Measurements from ENCODE around the gene C18orf63. TPM values are rescaled to one million over a fixed set of nuclear protein-coding genes. Genes with fewer than 3 reads are reported as not detected.

Gene C18orf63
- not detected for total RNA-seq
- polyA plus RNA-seq (2013, experiment 1 of 2), result not detected
- polyA plus RNA-seq (2013, experiment 2 of 2), result not detected
- total RNA-seq, result 0 to 0.20 (median 0) reads per million in 172 experiments

DNA sequence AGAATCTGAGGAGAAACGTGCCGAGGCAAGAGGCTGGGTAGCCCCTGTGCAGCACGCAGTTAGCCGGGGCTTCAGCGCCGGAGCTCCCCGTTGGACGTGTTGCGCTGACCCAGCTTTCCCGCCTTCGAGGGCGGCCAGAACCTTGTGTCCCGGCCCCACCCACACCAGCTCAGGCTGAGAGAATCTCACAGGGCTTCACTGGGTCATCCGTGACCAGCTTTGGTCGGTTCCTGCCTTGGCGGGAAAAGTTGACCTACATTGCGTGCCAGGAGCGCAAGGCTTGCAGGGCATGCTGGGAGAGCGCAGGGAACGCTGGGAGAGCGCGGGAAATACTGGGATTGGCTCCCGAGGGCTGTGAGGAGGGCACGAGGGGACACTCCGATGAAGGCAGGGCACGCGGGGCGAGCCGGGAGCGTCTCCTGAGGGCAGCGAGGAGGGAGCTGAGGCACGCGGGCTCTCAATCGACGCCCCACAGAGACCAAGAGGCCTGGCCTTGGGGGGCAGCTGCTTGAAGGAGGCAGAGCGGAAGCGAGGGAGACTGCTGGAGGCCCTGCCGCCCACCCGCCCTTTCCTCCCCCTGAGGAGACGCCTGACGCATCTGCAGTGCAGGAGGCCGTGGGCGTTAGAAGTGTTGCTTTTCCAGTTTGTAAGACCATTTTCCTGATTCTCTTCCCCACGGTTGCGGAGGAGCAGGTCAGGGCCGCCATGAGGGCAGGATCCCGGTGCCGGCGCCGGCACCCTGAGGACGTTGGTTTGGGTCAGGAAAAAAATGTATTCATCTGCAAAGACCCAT, at the start of gene C18orf63:
C18orf63 (plus strand) TSS at position 376 of the 793 bp plus-strand sequence. CDS start 2,027 bp downstream, outside the sequence.
- ChIA-PET POLR2A (no interaction called here), CTCF (no interaction called here)
- Mint-ChIP-seq H3K9me3 (no peaks in the 10 kb centered on the region), H3K4me3 (no peak within 1 kb of the TSS), H3K36me3 (ENCODE audit: low read depth) (no peaks in the 10 kb centered on the region), H3K27me3 (peaks cover 9% of the 10 kb centered on the region), H3K27ac (no peak within 1 kb of the TSS), H3K4me1 (ENCODE audit: low read depth) (no peaks in the 10 kb centered on the region)
- ATAC-seq (ENCODE audit: poor library complexity), result no peak
- Histone ChIP-seq H3K4me3 (ENCODE audit: low read length) (no peak within 1 kb of the TSS), H3K27me3 (ENCODE audit: control insufficient read depth in 1 of 2, insufficient read depth in 2 of 2, low read length in 2 of 2) (no peaks in the 10 kb centered on the region), H3K27ac (ENCODE audit: low read depth in 1 of 2, low read length in 2 of 2) (no peak within 1 kb of the TSS), H3K9me3 (ENCODE audit: control insufficient read depth in 1 of 2, insufficient read depth in 1 of 2, low read length in 2 of 2) (peaks cover 0 to 7% of the 10 kb centered on the region in 2 experiments), H3K36me3 (ENCODE audit: insufficient read depth, low read length) (no peaks in the 10 kb centered on the region), H3K4me1 (ENCODE audit: insufficient read depth, low read length) (no peaks in the 10 kb centered on the region)
- TF ChIP-seq, protein P1, sequence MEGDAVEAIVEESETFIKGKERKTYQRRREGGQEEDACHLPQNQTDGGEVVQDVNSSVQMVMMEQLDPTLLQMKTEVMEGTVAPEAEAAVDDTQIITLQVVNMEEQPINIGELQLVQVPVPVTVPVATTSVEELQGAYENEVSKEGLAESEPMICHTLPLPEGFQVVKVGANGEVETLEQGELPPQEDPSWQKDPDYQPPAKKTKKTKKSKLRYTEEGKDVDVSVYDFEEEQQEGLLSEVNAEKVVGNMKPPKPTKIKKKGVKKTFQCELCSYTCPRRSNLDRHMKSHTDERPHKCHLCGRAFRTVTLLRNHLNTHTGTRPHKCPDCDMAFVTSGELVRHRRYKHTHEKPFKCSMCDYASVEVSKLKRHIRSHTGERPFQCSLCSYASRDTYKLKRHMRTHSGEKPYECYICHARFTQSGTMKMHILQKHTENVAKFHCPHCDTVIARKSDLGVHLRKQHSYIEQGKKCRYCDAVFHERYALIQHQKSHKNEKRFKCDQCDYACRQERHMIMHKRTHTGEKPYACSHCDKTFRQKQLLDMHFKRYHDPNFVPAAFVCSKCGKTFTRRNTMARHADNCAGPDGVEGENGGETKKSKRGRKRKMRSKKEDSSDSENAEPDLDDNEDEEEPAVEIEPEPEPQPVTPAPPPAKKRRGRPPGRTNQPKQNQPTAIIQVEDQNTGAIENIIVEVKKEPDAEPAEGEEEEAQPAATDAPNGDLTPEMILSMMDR (IDR thresholded peaks at IDR 0.05), result no peak
- intact Hi-C loops (cut with DNase I, micrococcal nuclease), result no loop called here
- no peak for DNase-seq

GRCh38 chr18:74266161-74266560, 49.5 kb upstream of the C18orf63 start:
- H3K4me3 Mint-ChIP-seq, result no peak overlapping the region
- Histone ChIP-seq H3K27ac (ENCODE audit: low read depth in 1 of 2, low read length in 2 of 2) (no peak overlapping the region), H3K4me3 (ENCODE audit: low read length) (no peak overlapping the region), H3K9me3 (ENCODE audit: control insufficient read depth in 1 of 2, insufficient read depth in 1 of 2, low read length in 2 of 2) (no peaks in the 10 kb centered on the region), H3K27me3 (ENCODE audit: control insufficient read depth in 1 of 2, insufficient read depth in 2 of 2, low read length in 2 of 2) (no peaks in the 10 kb centered on the region), H3K4me1 (ENCODE audit: insufficient read depth, low read length) (no peaks in the 10 kb centered on the region), H3K36me3 (ENCODE audit: insufficient read depth, low read length) (peaks cover 7% of the 10 kb centered on the region)
- CTCF ChIA-PET, result no interaction called here
- DNase-seq (no peak), ATAC-seq (ENCODE audit: poor library complexity) (no peak)
- H3K9me3 Mint-ChIP-seq, result no peaks in the 10 kb centered on the region
- POLR2A ChIA-PET, result no interaction called here
- H3K27me3 Mint-ChIP-seq, result no peaks in the 10 kb centered on the region
- H3K36me3 Mint-ChIP-seq (ENCODE audit: low read depth), result peaks cover 25% of the 10 kb centered on the region
- intact Hi-C loops (cut with DNase I, micrococcal nuclease), result no loop called here
- TF ChIP-seq, protein P1 (IDR thresholded peaks at IDR 0.05), result no peak
- H3K27ac Mint-ChIP-seq, result no peak overlapping the region
- no peaks in the 10 kb centered on the region for H3K4me1 Mint-ChIP-seq (ENCODE audit: low read depth)

DNA sequence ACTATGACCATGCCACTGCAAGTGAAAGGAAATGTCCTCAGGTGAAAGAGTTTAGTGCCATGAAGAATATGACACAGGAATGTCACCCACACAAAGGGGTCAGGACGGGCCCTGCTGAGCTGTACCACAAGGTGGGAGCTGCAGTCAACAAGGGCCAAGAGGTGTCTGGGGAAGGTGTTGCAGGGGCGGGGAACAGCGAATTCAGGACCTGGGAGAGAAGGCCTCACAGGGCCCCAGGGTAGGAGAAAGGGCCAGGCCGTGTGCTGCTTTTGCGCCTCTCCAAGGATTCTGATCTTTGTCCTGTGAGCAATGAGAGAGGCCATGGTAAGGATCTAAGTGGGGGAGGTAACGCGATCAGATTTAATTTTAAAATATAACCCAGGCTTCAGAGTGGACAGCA, 47.5 kb upstream of the C18orf63 start:
- Mint-ChIP-seq H3K27me3 (no peaks in the 10 kb centered on the region), H3K9me3 (no peaks in the 10 kb centered on the region), H3K4me1 (ENCODE audit: low read depth) (no peaks in the 10 kb centered on the region), H3K27ac (no peak overlapping the region), H3K4me3 (no peak overlapping the region), H3K36me3 (ENCODE audit: low read depth) (peaks cover 18% of the 10 kb centered on the region)
- Histone ChIP-seq H3K27ac (ENCODE audit: low read depth in 1 of 2, low read length in 2 of 2) (no peak overlapping the region), H3K9me3 (ENCODE audit: control insufficient read depth in 1 of 2, insufficient read depth in 1 of 2, low read length in 2 of 2) (no peaks in the 10 kb centered on the region), H3K4me3 (ENCODE audit: low read length) (no peak overlapping the region), H3K36me3 (ENCODE audit: insufficient read depth, low read length) (peaks cover 2% of the 10 kb centered on the region), H3K4me1 (ENCODE audit: insufficient read depth, low read length) (no peaks in the 10 kb centered on the region), H3K27me3 (ENCODE audit: control insufficient read depth in 1 of 2, insufficient read depth in 2 of 2, low read length in 2 of 2) (no peaks in the 10 kb centered on the region)
- CTCF ChIA-PET, result no interaction called here
- no peak for ATAC-seq (ENCODE audit: poor library complexity)
- POLR2A ChIA-PET, result no interaction called here
- TF ChIP-seq, protein P1 (IDR thresholded peaks at IDR 0.05), result no peak
- DNase-seq, result no peak
- intact Hi-C loops (cut with DNase I, micrococcal nuclease), result no loop called here
